Measurements from ENCODE around the gene REG3G.

The REG3G gene

DNA sequence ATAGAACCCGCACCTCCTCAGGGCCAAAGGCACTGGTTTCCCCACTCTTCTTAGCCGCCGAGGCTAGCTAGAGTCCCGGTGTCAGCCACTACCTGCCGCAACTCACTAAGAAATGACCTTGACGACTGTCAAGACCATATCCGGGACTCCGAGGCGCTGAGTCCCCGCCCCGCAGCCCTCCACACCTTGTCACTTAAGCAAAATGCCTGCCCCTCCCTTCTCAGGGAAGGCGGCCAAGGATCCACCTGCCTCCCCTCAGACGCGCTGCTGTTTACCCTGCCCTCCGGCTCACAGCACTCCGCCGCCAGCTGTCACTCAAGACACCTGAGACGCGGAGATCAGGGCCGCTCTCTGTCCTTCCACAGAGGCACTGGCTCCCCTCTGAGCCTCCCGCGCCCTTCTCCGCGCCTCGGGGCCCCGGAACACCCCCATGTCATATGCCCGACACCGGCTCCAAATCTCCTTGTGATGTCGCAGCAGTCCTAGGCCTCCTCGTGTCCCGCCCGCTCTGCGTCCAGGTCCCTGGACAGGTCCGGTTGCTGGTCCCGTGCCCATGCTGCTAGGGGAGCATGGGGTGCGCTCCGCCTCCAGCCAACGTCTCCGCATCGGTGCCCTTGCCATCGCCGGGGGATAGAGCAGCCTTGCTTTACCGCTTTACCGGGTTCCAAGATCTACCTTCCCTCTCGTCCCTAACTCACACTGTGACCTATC is 32.5 kb upstream of the REG3G start:
- Histone ChIP-seq H3K27me3 (ENCODE audit: control insufficient read depth in 1 of 2, insufficient read depth in 2 of 2, low read length in 2 of 2) (peaks cover 23 to 29% of the 10 kb centered on the region in 2 donors), H3K36me3 (ENCODE audit: insufficient read depth, low read length) (no peaks in the 10 kb centered on the region), H3K27ac (ENCODE audit: low read depth, low read length) (no peak overlapping the region), H3K9me3 (ENCODE audit: low read length) (no peaks in the 10 kb centered on the region), H3K4me1 (ENCODE audit: insufficient read depth, low read length) (no peaks in the 10 kb centered on the region), H3K4me3 (ENCODE audit: low read depth in 1 of 2, low read length in 2 of 2) (peak overlapping the region in 1 of 2 donors; percentile 30), H3K9ac (ENCODE audit: low read length) (no peak overlapping the region)

GRCh38 chr2:78993518-78994148 is 31.9 kb upstream of the REG3G start:
- Histone ChIP-seq H3K9me3 (ENCODE audit: low read length) (no peaks in the 10 kb centered on the region), H3K4me3 (ENCODE audit: low read depth in 1 of 2, low read length in 2 of 2) (no peak overlapping the region), H3K27ac (ENCODE audit: low read depth, low read length) (no peak overlapping the region), H3K4me1 (ENCODE audit: insufficient read depth, low read length) (no peaks in the 10 kb centered on the region), H3K36me3 (ENCODE audit: insufficient read depth, low read length) (no peaks in the 10 kb centered on the region), H3K9ac (ENCODE audit: low read length) (no peak overlapping the region), H3K27me3 (ENCODE audit: control insufficient read depth in 1 of 2, insufficient read depth in 2 of 2, low read length in 2 of 2) (peaks cover 23 to 29% of the 10 kb centered on the region in 2 donors)

DNA sequence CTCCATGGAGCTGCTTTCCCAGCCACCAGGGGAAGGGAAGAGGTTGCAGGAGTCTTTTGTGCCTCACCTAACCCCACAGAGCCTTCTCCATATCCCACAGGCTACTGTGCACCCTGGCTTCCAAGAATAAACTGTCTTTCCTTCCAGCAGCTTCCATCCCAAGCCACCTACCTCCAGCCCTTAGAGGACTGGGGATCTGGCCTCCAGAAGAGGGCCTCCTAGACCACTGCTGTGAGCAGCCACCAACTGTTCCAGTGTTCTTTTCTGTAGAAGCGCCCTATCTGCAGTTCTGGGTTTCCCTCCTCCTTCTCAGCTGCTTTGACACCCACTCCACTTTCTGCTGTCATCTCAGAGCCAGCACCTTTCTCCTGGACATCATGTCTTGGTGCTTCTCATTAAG is 30.7 kb upstream of the REG3G start:
- Histone ChIP-seq H3K9ac (ENCODE audit: low read length) (no peak overlapping the region), H3K27ac (ENCODE audit: low read depth, low read length) (no peak overlapping the region), H3K36me3 (ENCODE audit: insufficient read depth, low read length) (no peaks in the 10 kb centered on the region), H3K4me1 (ENCODE audit: insufficient read depth, low read length) (no peaks in the 10 kb centered on the region), H3K4me3 (ENCODE audit: low read depth in 1 of 2, low read length in 2 of 2) (no peak overlapping the region), H3K27me3 (ENCODE audit: control insufficient read depth in 1 of 2, insufficient read depth in 2 of 2, low read length in 2 of 2) (peaks cover 23 to 29% of the 10 kb centered on the region in 2 donors), H3K9me3 (ENCODE audit: low read length) (no peaks in the 10 kb centered on the region)

DNA sequence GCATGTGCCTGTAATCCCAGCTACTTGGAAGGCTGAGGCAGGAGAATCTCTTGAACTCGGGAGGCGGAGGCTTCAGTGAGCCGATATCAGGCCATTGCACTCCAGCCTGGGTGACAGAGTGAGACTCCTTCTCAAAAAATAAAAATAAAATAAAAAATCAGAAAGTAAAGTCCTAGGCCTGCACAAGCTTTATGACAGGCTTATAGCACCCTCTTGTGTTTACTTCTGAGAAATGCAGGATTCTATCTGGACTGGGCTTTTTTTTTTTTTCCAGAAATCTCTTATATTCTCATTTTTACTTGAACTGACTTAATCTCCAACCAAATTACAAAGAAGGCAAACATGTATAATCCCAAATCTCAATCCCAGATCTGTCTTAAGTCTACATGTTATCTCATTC is 26.1 kb upstream of the REG3G start:
- Histone ChIP-seq H3K27me3 (ENCODE audit: control insufficient read depth in 1 of 2, insufficient read depth in 2 of 2, low read length in 2 of 2) (peaks cover 6 to 7% of the 10 kb centered on the region in 2 donors), H3K9ac (ENCODE audit: low read length) (no peak overlapping the region), H3K9me3 (ENCODE audit: low read length) (no peaks in the 10 kb centered on the region), H3K36me3 (ENCODE audit: insufficient read depth, low read length) (no peaks in the 10 kb centered on the region), H3K27ac (ENCODE audit: low read depth, low read length) (no peak overlapping the region), H3K4me3 (ENCODE audit: low read depth in 1 of 2, low read length in 2 of 2) (no peak overlapping the region), H3K4me1 (ENCODE audit: insufficient read depth, low read length) (no peaks in the 10 kb centered on the region)

- Histone ChIP-seq H3K4me3 (ENCODE audit: low read depth in 1 of 2, low read length in 2 of 2) (no peak overlapping the region), H3K27ac (ENCODE audit: low read depth, low read length) (no peak overlapping the region), H3K4me1 (ENCODE audit: insufficient read depth, low read length) (no peaks in the 10 kb centered on the region)
Observed at GRCh38 chr2:79000008-79000576, 25.4 kb upstream of the REG3G start.

GRCh38 chr2:79001285-79001684 is 24.2 kb upstream of the REG3G start:
- Histone ChIP-seq H3K36me3 (ENCODE audit: insufficient read depth, low read length) (no peaks in the 10 kb centered on the region), H3K27ac (ENCODE audit: low read depth, low read length) (no peak overlapping the region), H3K4me1 (ENCODE audit: insufficient read depth, low read length) (no peaks in the 10 kb centered on the region), H3K9me3 (ENCODE audit: low read length) (no peaks in the 10 kb centered on the region), H3K4me3 (ENCODE audit: low read depth in 1 of 2, low read length in 2 of 2) (no peak overlapping the region), H3K27me3 (ENCODE audit: control insufficient read depth in 1 of 2, insufficient read depth in 2 of 2, low read length in 2 of 2) (no peaks in the 10 kb centered on the region), H3K9ac (ENCODE audit: low read length) (no peak overlapping the region)

More at GRCh38 chr2:79000008-79000576, 25.4 kb upstream of the REG3G start:
- Histone ChIP-seq H3K9ac (ENCODE audit: low read length) (no peak overlapping the region), H3K27me3 (ENCODE audit: control insufficient read depth in 1 of 2, insufficient read depth in 2 of 2, low read length in 2 of 2) (peaks cover under 1% of the 10 kb centered on the region in 2 donors), H3K36me3 (ENCODE audit: insufficient read depth, low read length) (no peaks in the 10 kb centered on the region), H3K9me3 (ENCODE audit: low read length) (no peaks in the 10 kb centered on the region)

DNA sequence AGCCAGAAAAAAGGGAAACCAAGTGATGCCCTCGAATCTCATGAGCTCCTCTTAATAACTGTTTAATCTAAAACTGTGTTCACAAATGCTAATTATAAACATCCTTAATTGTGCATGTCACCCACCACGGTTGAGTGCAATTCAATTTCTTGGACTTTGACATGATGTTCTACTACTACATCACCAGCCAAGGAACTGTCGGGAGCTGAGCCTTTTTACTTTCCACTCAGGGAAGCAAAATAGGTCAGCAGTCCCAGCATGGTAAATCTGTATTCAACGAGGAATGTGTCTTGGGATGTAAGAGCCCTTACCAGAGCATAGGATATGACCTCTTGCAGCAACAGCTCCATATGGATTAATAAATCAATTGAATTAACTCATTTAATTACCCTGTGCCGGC is 20.8 kb upstream of the REG3G start:
- H3K9me3 ChIP-seq (ENCODE audit: low read length): no peaks in the 10 kb centered on the region
- no peak overlapping the region for H3K9ac ChIP-seq (ENCODE audit: low read length)
- H3K27me3 ChIP-seq (ENCODE audit: control insufficient read depth in 1 of 2, insufficient read depth in 2 of 2, low read length in 2 of 2): no peaks in the 10 kb centered on the region
- H3K36me3 ChIP-seq (ENCODE audit: insufficient read depth, low read length): no peaks in the 10 kb centered on the region
- H3K4me3 ChIP-seq (ENCODE audit: low read depth in 1 of 2, low read length in 2 of 2): no peak overlapping the region
- H3K27ac ChIP-seq (ENCODE audit: low read depth, low read length): no peak overlapping the region
- no peaks in the 10 kb centered on the region for H3K4me1 ChIP-seq (ENCODE audit: insufficient read depth, low read length)

DNA sequence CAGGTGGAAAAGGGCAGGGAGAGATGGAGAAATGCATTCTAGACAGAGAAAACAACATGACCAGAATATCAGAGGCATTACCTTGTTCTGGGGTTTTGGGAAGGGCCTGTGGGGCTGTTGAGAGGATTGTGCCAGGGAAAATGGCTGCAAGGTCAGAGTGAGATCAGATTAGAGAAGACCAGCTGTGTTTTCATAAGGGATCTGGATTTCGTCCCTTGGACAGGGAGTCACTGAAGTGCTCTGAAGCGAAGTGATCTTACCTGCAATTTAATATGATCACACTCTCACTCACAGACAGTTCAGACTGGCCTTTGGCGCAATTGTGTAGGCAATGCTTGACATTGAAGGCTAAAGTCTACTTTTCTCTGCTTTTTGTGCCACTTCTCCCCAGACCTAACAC is 20.3 kb upstream of the REG3G start:
- Histone ChIP-seq H3K27me3 (ENCODE audit: control insufficient read depth in 1 of 2, insufficient read depth in 2 of 2, low read length in 2 of 2) (no peaks in the 10 kb centered on the region), H3K36me3 (ENCODE audit: insufficient read depth, low read length) (no peaks in the 10 kb centered on the region), H3K4me3 (ENCODE audit: low read depth in 1 of 2, low read length in 2 of 2) (no peak overlapping the region), H3K9me3 (ENCODE audit: low read length) (no peaks in the 10 kb centered on the region), H3K27ac (ENCODE audit: low read depth, low read length) (no peak overlapping the region), H3K9ac (ENCODE audit: low read length) (no peak overlapping the region), H3K4me1 (ENCODE audit: insufficient read depth, low read length) (no peaks in the 10 kb centered on the region)

- Histone ChIP-seq H3K4me1 (ENCODE audit: insufficient read depth, low read length) (no peaks in the 10 kb centered on the region), H3K27me3 (ENCODE audit: control insufficient read depth in 1 of 2, insufficient read depth in 2 of 2, low read length in 2 of 2) (no peaks in the 10 kb centered on the region), H3K9me3 (ENCODE audit: low read length) (no peaks in the 10 kb centered on the region), H3K27ac (ENCODE audit: low read depth, low read length) (no peak overlapping the region), H3K4me3 (ENCODE audit: low read depth in 1 of 2, low read length in 2 of 2) (no peak overlapping the region), H3K9ac (ENCODE audit: low read length) (no peak overlapping the region), H3K36me3 (ENCODE audit: insufficient read depth, low read length) (no peaks in the 10 kb centered on the region)
Observed at GRCh38 chr2:79009388-79009787, 16.1 kb upstream of the REG3G start.

DNA sequence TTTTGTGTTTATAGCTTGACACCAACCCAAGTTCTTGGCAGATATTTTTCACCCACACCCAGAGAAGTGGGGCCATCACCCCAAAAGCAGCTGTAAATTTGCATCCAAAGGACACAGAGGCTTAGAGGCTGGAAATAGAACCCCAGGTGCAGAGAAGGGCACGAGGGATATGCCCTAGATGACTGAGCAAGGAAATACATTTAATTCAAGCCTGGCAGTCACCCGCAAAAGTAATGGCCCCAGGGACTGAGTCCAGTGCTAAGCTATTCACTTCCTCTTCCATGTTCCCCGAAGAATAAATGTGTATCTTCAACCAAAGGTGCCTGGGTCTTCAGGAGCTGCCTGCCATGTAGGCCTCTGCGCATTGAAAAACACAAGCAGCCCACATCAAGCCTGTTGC is 14.0 kb upstream of the REG3G start:
- Histone ChIP-seq H3K27ac (ENCODE audit: low read depth, low read length) (no peak overlapping the region), H3K4me1 (ENCODE audit: insufficient read depth, low read length) (no peaks in the 10 kb centered on the region), H3K4me3 (ENCODE audit: low read depth in 1 of 2, low read length in 2 of 2) (no peak overlapping the region), H3K9ac (ENCODE audit: low read length) (no peak overlapping the region), H3K36me3 (ENCODE audit: insufficient read depth, low read length) (no peaks in the 10 kb centered on the region), H3K9me3 (ENCODE audit: low read length) (no peaks in the 10 kb centered on the region), H3K27me3 (ENCODE audit: control insufficient read depth in 1 of 2, insufficient read depth in 2 of 2, low read length in 2 of 2) (no peaks in the 10 kb centered on the region)

DNA sequence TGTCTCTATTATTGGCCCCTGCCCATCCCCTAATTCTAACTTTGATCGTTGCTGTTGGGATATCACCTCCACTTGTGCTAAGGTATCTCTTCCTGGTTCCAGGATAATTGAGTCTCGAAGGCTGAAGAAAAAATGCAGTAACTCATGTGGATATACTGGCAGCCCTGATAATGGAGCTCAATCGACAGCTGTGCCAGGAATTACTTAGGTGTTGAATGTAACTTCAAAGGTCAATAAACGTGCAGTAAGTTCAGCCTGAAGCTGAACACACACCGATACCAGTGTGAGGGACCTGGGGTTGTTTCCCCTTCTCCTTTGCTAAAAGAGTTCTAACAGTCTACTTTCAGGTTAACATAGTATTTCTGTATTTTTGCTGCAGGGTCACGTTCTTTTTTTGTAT is 11.9 kb upstream of the REG3G start:
- Histone ChIP-seq H3K4me1 (ENCODE audit: insufficient read depth, low read length) (no peaks in the 10 kb centered on the region), H3K36me3 (ENCODE audit: insufficient read depth, low read length) (no peaks in the 10 kb centered on the region), H3K27ac (ENCODE audit: low read depth, low read length) (no peak overlapping the region), H3K9ac (ENCODE audit: low read length) (no peak overlapping the region), H3K4me3 (ENCODE audit: low read depth in 1 of 2, low read length in 2 of 2) (no peak overlapping the region), H3K27me3 (ENCODE audit: control insufficient read depth in 1 of 2, insufficient read depth in 2 of 2, low read length in 2 of 2) (no peaks in the 10 kb centered on the region), H3K9me3 (ENCODE audit: low read length) (no peaks in the 10 kb centered on the region)

DNA sequence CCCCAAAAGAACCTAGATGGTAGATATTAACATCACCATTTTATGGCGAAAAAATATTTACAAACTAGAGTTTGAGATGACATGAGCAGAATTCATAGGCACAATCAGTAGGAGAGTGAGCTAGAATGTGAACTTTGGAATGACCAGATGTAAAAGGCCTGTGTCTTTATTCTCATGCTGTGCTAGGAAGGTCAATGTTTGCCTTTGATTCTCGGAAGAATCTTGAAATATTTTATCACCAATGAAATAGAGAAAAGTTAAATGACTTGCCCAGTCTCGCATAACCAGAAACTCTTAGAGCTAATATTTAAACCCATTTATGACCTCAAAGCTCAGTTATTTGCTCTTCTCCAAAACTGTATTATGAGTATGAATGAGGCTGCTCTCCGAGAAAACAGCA is 9.2 kb upstream of the REG3G start:
- Histone ChIP-seq H3K9me3 (ENCODE audit: low read length) (no peaks in the 10 kb centered on the region), H3K4me1 (ENCODE audit: insufficient read depth, low read length) (no peaks in the 10 kb centered on the region), H3K4me3 (ENCODE audit: low read depth in 1 of 2, low read length in 2 of 2) (no peak overlapping the region), H3K36me3 (ENCODE audit: insufficient read depth, low read length) (no peaks in the 10 kb centered on the region), H3K27me3 (ENCODE audit: control insufficient read depth in 1 of 2, insufficient read depth in 2 of 2, low read length in 2 of 2) (no peaks in the 10 kb centered on the region), H3K9ac (ENCODE audit: low read length) (no peak overlapping the region), H3K27ac (ENCODE audit: low read depth, low read length) (no peak overlapping the region)
